Liver (tissue), 9 donors: ENCODE data around the gene ERO1B. TPM values are rescaled to one million over a fixed set of nuclear protein-coding genes. Genes with fewer than 3 reads are reported as not detected.

ENCODE experiments used
- DNase-seq: peaks from one replicate; pipeline ENCODE4 v3.0.0-alpha.2; 2017; ENCODE audit warnings: low spot score
- H3K27ac ChIP-seq, 2 donors: one replicate each; pipeline ENCODE4 v1.7.0; 2013; ENCODE audit warnings: inconsistent platforms in 2 of 2, low read length in 2 of 2, control low read depth in 1 of 2, low read depth in 1 of 2, mild to moderate bottlenecking in 1 of 2
- H3K27me3 ChIP-seq, 4 donors: one replicate each; pipeline versions ENCODE4 v1.6.1 to v1.7.0; 2013; ENCODE audit warnings: low read length in 3 of 4, inconsistent platforms in 1 of 4, mild to moderate bottlenecking in 1 of 4, moderate library complexity in 1 of 4; ENCODE audit not compliant: control insufficient read depth in 4 of 4, insufficient read depth in 4 of 4
- H3K36me3 ChIP-seq, 4 donors: one replicate each; pipeline versions ENCODE4 v1.6.1 to v1.7.0; 2013; ENCODE audit warnings: low read length in 3 of 4, mild to moderate bottlenecking in 3 of 4, low read depth in 1 of 4, moderate library complexity in 1 of 4; ENCODE audit not compliant: control insufficient read depth in 4 of 4, insufficient read depth in 3 of 4
- H3K4me1 ChIP-seq, 4 donors: one replicate each; pipeline versions ENCODE4 v1.6.1 to v1.7.0; 2013; ENCODE audit warnings: low read length in 3 of 4, mild to moderate bottlenecking in 3 of 4, moderate library complexity in 1 of 4; ENCODE audit not compliant: control insufficient read depth in 4 of 4, insufficient read depth in 4 of 4
- H3K4me3 ChIP-seq, 3 donors: one replicate each; pipeline versions ENCODE4 v1.6.1 to v1.7.0; 2013; ENCODE audit warnings: low read length in 3 of 3, control low read depth in 1 of 3, low read depth in 1 of 3, mild to moderate bottlenecking in 1 of 3
- H3K9ac ChIP-seq, 2 donors: one replicate each; pipeline ENCODE4 v1.7.0; 2013; ENCODE audit warnings: low read length in 2 of 2, mild to moderate bottlenecking in 2 of 2, moderate library complexity in 2 of 2, control low read depth in 1 of 2, low read depth in 1 of 2
- H3K9me3 ChIP-seq, 4 donors: one replicate each; pipeline versions ENCODE4 v1.6.1 to v1.7.0; 2013; ENCODE audit warnings: low read length in 3 of 4; ENCODE audit not compliant: control insufficient read depth in 4 of 4
- FOXA1 ChIP-seq: IDR thresholded peaks from 2 replicates; pipeline ENCODE4 v1.6.1; 2016; ENCODE audit warnings: antibody characterized with exemption
- FOXA2 ChIP-seq: IDR thresholded peaks from 2 replicates; pipeline ENCODE4 v1.6.1; 2016; ENCODE audit warnings: antibody characterized with exemption
- GABPA ChIP-seq, 2 donors: IDR thresholded peaks in 1 of 2; conservative IDR thresholded peaks in 1 of 2; 2 replicates each; pipeline ENCODE4 v1.6.1; 2016; ENCODE audit warnings: antibody characterized with exemption in 2 of 2, mild to moderate bottlenecking in 1 of 2, moderate library complexity in 1 of 2
- HNF4A ChIP-seq, 2 donors: conservative IDR thresholded peaks; 2 replicates each; pipeline ENCODE4 v1.6.1; 2016; ENCODE audit warnings: antibody characterized with exemption in 2 of 2, mild to moderate bottlenecking in 2 of 2
- HNF4G ChIP-seq: IDR thresholded peaks from 2 replicates; pipeline ENCODE4 v1.6.1; 2016; ENCODE audit warnings: antibody characterized with exemption
- JUND ChIP-seq, 2 donors: IDR thresholded peaks; 2 replicates each; pipeline ENCODE4 v1.6.1; 2016; ENCODE audit warnings: antibody characterized with exemption in 2 of 2
- NR2F2 ChIP-seq: IDR thresholded peaks from 2 replicates; pipeline ENCODE4 v1.6.1; 2016; ENCODE audit warnings: antibody characterized with exemption
- RAD21 ChIP-seq, 2 donors: IDR thresholded peaks; 2 replicates each; pipeline ENCODE4 v1.6.1; 2016; ENCODE audit warnings: antibody characterized with exemption in 2 of 2, mild to moderate bottlenecking in 2 of 2
- RXRA ChIP-seq, 2 donors: IDR thresholded peaks; 2 replicates each; pipeline ENCODE4 v1.6.1; 2017 to 2018; ENCODE audit warnings: antibody characterized with exemption in 2 of 2, mild to moderate bottlenecking in 1 of 2
- SP1 ChIP-seq: IDR thresholded peaks from 2 replicates; pipeline ENCODE4 v1.6.1; 2018; ENCODE audit warnings: antibody characterized with exemption, mild to moderate bottlenecking
- TAF1 ChIP-seq: conservative IDR thresholded peaks from 2 replicates; pipeline ENCODE4 v1.6.1; 2016; ENCODE audit warnings: antibody characterized with exemption, mild to moderate bottlenecking
- YY1 ChIP-seq: IDR thresholded peaks from 2 replicates; pipeline ENCODE4 v1.6.1; 2016; ENCODE audit warnings: antibody characterized with exemption, mild to moderate bottlenecking
- WGBS: extraction: QIAGEN DNeasy Blood & Tissue Kit; methylation state at CpG from one replicate; pipeline ENCODE4 v1.1.7; 2013; 5-methylcytosine and 5-hydroxymethylcytosine counted together
- polyA plus RNA-seq, 2 donors: library from polyadenylated mRNA; stranded (reverse) in 1 of 2; unstranded in 1 of 2; fragments of 200-250 nt in 1 of 2; fragments of >200 nt in 1 of 2; fragmentation: Nextera tagmentation in 1 of 2; extraction: Ambion mirVana in 1 of 2; gene quantifications; one replicate each; pipeline versions ENCODE4 v1.2.1 to v1.2.3, GENCODE V29; 2013 to 2015
- total RNA-seq, 2 donors: library from RNA; depleted of rRNA; stranded (reverse); fragments of >200 nt; gene quantifications; one replicate each; pipeline ENCODE4 v1.2.3, GENCODE V29; 2014
- TF ChIP-seq, protein P1 (sequence below): IDR thresholded peaks from 2 replicates; pipeline ENCODE4 v1.6.1; 2016; ENCODE audit warnings: antibody characterized with exemption, mild to moderate bottlenecking
- TF ChIP-seq, protein P2 (sequence below): IDR thresholded peaks from 2 replicates; pipeline ENCODE4 v1.6.1; 2016; ENCODE audit warnings: antibody characterized with exemption
- TF ChIP-seq, protein P3 (sequence below): IDR thresholded peaks from 2 replicates; pipeline ENCODE4 v1.6.1; 2016; ENCODE audit warnings: antibody characterized with exemption
- TF ChIP-seq, protein P4 (sequence below): fragments of 150-350 bp; IDR thresholded peaks from 2 replicates; pipeline ENCODE4 v1.5.1; 2017; ENCODE audit warnings: improper control_type of control experiment, low read depth, low read length; ENCODE audit not compliant: missing input control
- TF ChIP-seq, protein P5 (sequence below): IDR thresholded peaks from 2 replicates; pipeline ENCODE4 v1.6.1; 2016; ENCODE audit warnings: antibody characterized with exemption
- donor health status: healthy.
- donor health status: healthy.
- donor health status: healthy.
- donor health status: healthy.
- donor health status: healthy.

The ERO1B gene
- total and polyA plus RNA-seq, 4 donors: 5.5 to 22.9 (median 8.9) TPM

DNA sequence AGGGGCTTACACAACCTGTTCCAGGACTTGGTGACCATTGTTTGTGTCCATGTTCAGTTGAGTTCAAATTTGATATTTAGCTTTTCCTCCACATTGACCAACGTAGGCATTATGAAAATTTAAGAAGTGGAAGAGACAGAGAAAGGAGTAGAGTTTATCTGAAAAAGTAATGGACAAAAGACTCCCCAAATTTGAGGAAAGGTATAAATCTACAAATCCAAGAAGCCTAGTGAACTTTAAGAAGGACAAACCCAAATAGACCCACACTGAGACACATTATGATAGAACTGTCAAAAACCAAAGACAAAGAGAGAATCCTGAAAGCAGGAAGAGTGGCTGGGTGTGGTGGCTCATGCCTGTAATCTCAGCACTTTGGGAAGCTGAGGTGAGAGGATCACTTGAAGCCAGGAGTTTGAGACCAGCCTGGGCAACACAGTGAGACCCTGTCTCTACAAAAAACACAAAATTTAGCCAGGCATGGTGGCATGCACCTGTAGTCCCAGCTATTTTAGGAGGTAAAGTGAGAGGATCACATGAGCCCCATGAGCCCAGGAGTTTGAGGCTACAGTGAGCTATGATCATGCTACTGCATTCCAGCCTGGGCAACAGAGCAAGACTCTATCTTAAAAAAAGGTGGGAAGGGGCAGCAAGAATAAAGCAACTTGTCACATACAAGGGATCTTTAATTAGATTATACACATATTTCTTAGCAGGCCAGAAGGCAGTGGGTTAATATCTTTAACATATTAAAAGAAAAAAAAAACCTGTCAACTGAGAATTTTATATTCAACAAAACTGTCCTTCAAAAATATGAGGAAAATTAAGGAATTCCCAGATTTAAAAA, 41.0 kb upstream of the ERO1B start:
- 53% methylated on average over 1 of the region's 1 CpG for WGBS
- H3K4me1 ChIP-seq: peaks cover 0 to 2% (median 0%) of the 10 kb centered on the region in 4 donors
- no peak for DNase-seq
- no peaks in the 10 kb centered on the region for H3K27me3 ChIP-seq
- H3K9me3 ChIP-seq: peaks cover 0 to 8% (median 3%) of the 10 kb centered on the region in 4 donors
- H3K9ac ChIP-seq: no peak overlapping the region
- H3K27ac ChIP-seq: no peak overlapping the region
- H3K4me3 ChIP-seq: no peak overlapping the region
- no peak for TF ChIP-seq FOXA2
- no peak for TF ChIP-seq NR2F2
- TF ChIP-seq, protein P1, sequence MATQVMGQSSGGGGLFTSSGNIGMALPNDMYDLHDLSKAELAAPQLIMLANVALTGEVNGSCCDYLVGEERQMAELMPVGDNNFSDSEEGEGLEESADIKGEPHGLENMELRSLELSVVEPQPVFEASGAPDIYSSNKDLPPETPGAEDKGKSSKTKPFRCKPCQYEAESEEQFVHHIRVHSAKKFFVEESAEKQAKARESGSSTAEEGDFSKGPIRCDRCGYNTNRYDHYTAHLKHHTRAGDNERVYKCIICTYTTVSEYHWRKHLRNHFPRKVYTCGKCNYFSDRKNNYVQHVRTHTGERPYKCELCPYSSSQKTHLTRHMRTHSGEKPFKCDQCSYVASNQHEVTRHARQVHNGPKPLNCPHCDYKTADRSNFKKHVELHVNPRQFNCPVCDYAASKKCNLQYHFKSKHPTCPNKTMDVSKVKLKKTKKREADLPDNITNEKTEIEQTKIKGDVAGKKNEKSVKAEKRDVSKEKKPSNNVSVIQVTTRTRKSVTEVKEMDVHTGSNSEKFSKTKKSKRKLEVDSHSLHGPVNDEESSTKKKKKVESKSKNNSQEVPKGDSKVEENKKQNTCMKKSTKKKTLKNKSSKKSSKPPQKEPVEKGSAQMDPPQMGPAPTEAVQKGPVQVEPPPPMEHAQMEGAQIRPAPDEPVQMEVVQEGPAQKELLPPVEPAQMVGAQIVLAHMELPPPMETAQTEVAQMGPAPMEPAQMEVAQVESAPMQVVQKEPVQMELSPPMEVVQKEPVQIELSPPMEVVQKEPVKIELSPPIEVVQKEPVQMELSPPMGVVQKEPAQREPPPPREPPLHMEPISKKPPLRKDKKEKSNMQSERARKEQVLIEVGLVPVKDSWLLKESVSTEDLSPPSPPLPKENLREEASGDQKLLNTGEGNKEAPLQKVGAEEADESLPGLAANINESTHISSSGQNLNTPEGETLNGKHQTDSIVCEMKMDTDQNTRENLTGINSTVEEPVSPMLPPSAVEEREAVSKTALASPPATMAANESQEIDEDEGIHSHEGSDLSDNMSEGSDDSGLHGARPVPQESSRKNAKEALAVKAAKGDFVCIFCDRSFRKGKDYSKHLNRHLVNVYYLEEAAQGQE: no peak
- TF ChIP-seq, protein P2, sequence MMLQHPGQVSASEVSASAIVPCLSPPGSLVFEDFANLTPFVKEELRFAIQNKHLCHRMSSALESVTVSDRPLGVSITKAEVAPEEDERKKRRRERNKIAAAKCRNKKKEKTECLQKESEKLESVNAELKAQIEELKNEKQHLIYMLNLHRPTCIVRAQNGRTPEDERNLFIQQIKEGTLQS: no peak
- no peak for TF ChIP-seq SP1
- TF ChIP-seq JUND (IDR thresholded peaks at IDR 0.05): no peak
- TF ChIP-seq, protein P3, sequence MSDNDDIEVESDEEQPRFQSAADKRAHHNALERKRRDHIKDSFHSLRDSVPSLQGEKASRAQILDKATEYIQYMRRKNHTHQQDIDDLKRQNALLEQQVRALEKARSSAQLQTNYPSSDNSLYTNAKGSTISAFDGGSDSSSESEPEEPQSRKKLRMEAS: no peak
- TF ChIP-seq FOXA1: no peak
- no peak for TF ChIP-seq TAF1
- TF ChIP-seq HNF4A (conservative IDR thresholded peaks at IDR 0.05): no peak
- no peak for TF ChIP-seq RAD21 (IDR thresholded peaks at IDR 0.05)
- no peak for TF ChIP-seq GABPA (IDR thresholded peaks at IDR 0.05 in 1 of 2, conservative IDR thresholded peaks at IDR 0.05 in 1 of 2)
- TF ChIP-seq YY1: no peak
- TF ChIP-seq RXRA (IDR thresholded peaks at IDR 0.05): no peak
- TF ChIP-seq HNF4G: no peak
- H3K36me3 ChIP-seq: no peaks in the 10 kb centered on the region

DNA sequence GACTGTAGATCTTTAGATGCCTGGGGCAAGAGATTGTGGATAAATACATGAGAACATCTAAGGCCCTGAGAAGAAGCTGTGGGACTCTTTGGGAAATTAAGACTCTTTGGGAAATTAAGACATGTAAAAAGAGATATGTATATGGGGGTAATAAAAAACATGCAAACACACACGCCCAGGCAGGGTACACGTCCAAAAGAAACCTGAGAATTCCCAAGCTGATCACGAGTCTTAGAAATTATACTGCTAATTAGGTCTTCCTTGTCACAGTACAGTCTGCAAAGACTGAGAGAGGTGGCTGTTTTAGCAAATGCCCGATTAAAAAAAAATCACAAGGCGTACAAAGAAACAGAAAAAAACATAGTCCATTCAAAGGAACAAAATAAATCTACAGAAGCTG, 39.3 kb upstream of the ERO1B start:
- peaks cover 0 to 2% (median 0%) of the 10 kb centered on the region in 4 donors for H3K4me1 ChIP-seq
- H3K36me3 ChIP-seq: no peaks in the 10 kb centered on the region
- peaks cover 0 to 8% (median 3%) of the 10 kb centered on the region in 4 donors for H3K9me3 ChIP-seq
- H3K27ac ChIP-seq: no peak overlapping the region
- 85% methylated on average over 5 of the region's 5 CpGs for WGBS
- DNase-seq: no peak
- H3K9ac ChIP-seq: no peak overlapping the region
- H3K27me3 ChIP-seq: no peaks in the 10 kb centered on the region
- H3K4me3 ChIP-seq: no peak overlapping the region
- TF ChIP-seq JUND (IDR thresholded peaks at IDR 0.05) (no peak), RAD21 (IDR thresholded peaks at IDR 0.05) (no peak), HNF4G (no peak), FOXA1 (no peak), NR2F2 (no peak), FOXA2 (no peak), HNF4A (conservative IDR thresholded peaks at IDR 0.05) (no peak), GABPA (IDR thresholded peaks at IDR 0.05 in 1 of 2, conservative IDR thresholded peaks at IDR 0.05 in 1 of 2) (no peak), YY1 (no peak), TAF1 (no peak), SP1 (no peak), RXRA (IDR thresholded peaks at IDR 0.05) (no peak)
- TF ChIP-seq, protein P4, sequence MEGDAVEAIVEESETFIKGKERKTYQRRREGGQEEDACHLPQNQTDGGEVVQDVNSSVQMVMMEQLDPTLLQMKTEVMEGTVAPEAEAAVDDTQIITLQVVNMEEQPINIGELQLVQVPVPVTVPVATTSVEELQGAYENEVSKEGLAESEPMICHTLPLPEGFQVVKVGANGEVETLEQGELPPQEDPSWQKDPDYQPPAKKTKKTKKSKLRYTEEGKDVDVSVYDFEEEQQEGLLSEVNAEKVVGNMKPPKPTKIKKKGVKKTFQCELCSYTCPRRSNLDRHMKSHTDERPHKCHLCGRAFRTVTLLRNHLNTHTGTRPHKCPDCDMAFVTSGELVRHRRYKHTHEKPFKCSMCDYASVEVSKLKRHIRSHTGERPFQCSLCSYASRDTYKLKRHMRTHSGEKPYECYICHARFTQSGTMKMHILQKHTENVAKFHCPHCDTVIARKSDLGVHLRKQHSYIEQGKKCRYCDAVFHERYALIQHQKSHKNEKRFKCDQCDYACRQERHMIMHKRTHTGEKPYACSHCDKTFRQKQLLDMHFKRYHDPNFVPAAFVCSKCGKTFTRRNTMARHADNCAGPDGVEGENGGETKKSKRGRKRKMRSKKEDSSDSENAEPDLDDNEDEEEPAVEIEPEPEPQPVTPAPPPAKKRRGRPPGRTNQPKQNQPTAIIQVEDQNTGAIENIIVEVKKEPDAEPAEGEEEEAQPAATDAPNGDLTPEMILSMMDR: no peak
- TF ChIP-seq, protein P2: no peak
- TF ChIP-seq, protein P3: no peak
- TF ChIP-seq, protein P1: no peak
- TF ChIP-seq, protein P5, sequence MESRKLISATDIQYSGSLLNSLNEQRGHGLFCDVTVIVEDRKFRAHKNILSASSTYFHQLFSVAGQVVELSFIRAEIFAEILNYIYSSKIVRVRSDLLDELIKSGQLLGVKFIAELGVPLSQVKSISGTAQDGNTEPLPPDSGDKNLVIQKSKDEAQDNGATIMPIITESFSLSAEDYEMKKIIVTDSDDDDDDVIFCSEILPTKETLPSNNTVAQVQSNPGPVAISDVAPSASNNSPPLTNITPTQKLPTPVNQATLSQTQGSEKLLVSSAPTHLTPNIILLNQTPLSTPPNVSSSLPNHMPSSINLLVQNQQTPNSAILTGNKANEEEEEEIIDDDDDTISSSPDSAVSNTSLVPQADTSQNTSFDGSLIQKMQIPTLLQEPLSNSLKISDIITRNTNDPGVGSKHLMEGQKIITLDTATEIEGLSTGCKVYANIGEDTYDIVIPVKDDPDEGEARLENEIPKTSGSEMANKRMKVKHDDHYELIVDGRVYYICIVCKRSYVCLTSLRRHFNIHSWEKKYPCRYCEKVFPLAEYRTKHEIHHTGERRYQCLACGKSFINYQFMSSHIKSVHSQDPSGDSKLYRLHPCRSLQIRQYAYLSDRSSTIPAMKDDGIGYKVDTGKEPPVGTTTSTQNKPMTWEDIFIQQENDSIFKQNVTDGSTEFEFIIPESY: no peak
